Caco-2 (cell line): ENCODE measurements around the gene ANGPTL2. TPM values are rescaled to one million over a fixed set of nuclear protein-coding genes. Genes with fewer than 3 reads are reported as not detected.

Source experiments
- BruUV-seq: library from RNA; stranded (reverse); fragments of 400-500 nt; replicated peaks from 2 replicates; lab custom pipeline; 2021; lab: Mats Ljungman, UMichigan
- CTCF ChIA-PET: fragments of 300-600 bp; sonication (Branson Sonifier 250); formaldehyde crosslinking; loops from one replicate; lab custom pipeline; 2022; ENCODE audit warnings: antibody characterized with exemption; lab: Charles Lee
- POLR2A ChIA-PET: fragments of 300-600 bp; sonication (Branson Sonifier 250); formaldehyde crosslinking; loops from one replicate; lab custom pipeline; 2022; ENCODE audit warnings: antibody characterized with exemption; lab: Charles Lee
- DNase-seq, 2 experiments: peaks; one replicate each; pipeline versions ENCODE4 v3.0.0 to v3.0.0-alpha.2; 2020 to 2022
- H3K27me3 ChIP-seq: replicated peaks from 2 replicates; pipeline ENCODE4 v1.6.0; 2011; ENCODE audit warnings: low read length; ENCODE audit not compliant: control insufficient read depth, insufficient read depth
- H3K36me3 ChIP-seq: 2 replicates; pipeline ENCODE4 v1.5.1; 2011; ENCODE audit warnings: low read length; ENCODE audit not compliant: control insufficient read depth, insufficient read depth
- H3K4me1 ChIP-seq: fragments of 250-450 bp; sonication (Bioruptor Pico); 2 replicates; pipeline ENCODE4 v1.5.1; 2020; ENCODE audit warnings: mild to moderate bottlenecking
- H3K4me3 ChIP-seq: 2 replicates; pipeline ENCODE4 v1.5.1; 2011; ENCODE audit warnings: low read depth, mild to moderate bottlenecking, control low read depth, low read length
- H3K9me3 ChIP-seq: fragments of 250-450 bp; sonication (Bioruptor Pico); 2 replicates; pipeline ENCODE4 v1.5.1; 2020; ENCODE audit warnings: mild to moderate bottlenecking, moderate library complexity
- H3K27ac Mint-ChIP-seq: one replicate; pipeline ENCODE4 v1.8.0; 2022; ENCODE audit warnings: mixed read lengths; ENCODE audit not compliant: unreplicated experiment
- H3K27me3 Mint-ChIP-seq: one replicate; pipeline ENCODE4 v1.8.0; 2022; ENCODE audit warnings: mixed read lengths; ENCODE audit not compliant: insufficient read depth, unreplicated experiment
- H3K36me3 Mint-ChIP-seq: one replicate; pipeline ENCODE4 v1.8.0; 2022; ENCODE audit warnings: mild to moderate bottlenecking, mixed read lengths; ENCODE audit not compliant: insufficient read depth, unreplicated experiment
- H3K4me1 Mint-ChIP-seq: one replicate; pipeline ENCODE4 v1.8.0; 2022; ENCODE audit warnings: low read depth, mixed read lengths; ENCODE audit not compliant: unreplicated experiment
- H3K4me3 Mint-ChIP-seq: one replicate; pipeline ENCODE4 v1.8.0; 2022; ENCODE audit warnings: mild to moderate bottlenecking, moderate library complexity, mixed read lengths; ENCODE audit not compliant: unreplicated experiment
- H3K9me3 Mint-ChIP-seq: one replicate; pipeline ENCODE4 v1.8.0; 2022; ENCODE audit warnings: mixed read lengths; ENCODE audit not compliant: unreplicated experiment
- intact Hi-C: fragments of 100-400 bp; cut with micrococcal nuclease; formaldehyde crosslinking; loops from one replicate; pipeline ENCODE4 v1.10.0; 2022; ENCODE audit not compliant: unreplicated experiment
- total RNA-seq: library from RNA; stranded (reverse); gene quantifications from 2 replicates; pipeline ENCODE4 v1.2.3, GENCODE V29; 2022
- TF ChIP-seq, protein P1 (sequence below), 2 experiments: fragments of 200-600 bp in 1 of 2; IDR thresholded peaks; 1 replicate in 1 of 2; 2 replicates in 1 of 2; pipeline versions ENCODE4 v1.5.1 to v1.8.0; 2011 to 2022; ENCODE audit warnings: antibody characterized with exemption in 1 of 2, control low read depth in 1 of 2, inconsistent platforms in 1 of 2, low read depth in 1 of 2, low read length in 1 of 2, mild to moderate bottlenecking in 1 of 2, moderate library complexity in 1 of 2; ENCODE audit not compliant: insufficient read depth in 1 of 2, severe bottlenecking in 1 of 2, unreplicated experiment in 1 of 2

ANGPTL2 gene
- total RNA-seq, 1 experiment from 2014 or later, result not detected

DNA sequence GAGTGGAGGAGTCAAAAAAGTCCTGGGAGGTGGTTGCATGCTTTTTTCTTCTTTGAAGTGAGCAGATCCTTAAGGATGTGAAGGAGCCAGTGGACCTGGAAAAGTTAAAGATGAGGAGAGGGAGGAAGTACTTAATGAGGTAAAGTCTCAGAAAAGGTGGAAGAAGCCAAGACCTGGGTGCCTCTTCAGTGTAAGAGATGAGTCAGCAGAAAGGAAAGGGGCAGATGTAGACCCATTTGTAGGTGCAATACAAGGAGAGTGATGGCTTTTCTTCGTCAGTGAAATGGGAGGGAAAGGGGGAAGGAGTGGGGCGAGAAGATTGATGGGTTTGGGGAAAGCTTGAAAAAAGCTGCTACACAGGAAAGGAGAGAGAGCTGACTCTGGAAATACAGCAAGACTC lies 82.9 kb downstream of the ANGPTL2 start:
- Mint-ChIP-seq H3K4me1 (no peaks in the 10 kb centered on the region), H3K9me3 (no peaks in the 10 kb centered on the region), H3K4me3 (no peak overlapping the region), H3K27me3 (no peaks in the 10 kb centered on the region), H3K36me3 (peaks cover 6% of the 10 kb centered on the region), H3K27ac (no peak overlapping the region)
- H3K4me3 ChIP-seq, result no peak overlapping the region
- intact Hi-C loops, result no loop called here
- no peak for DNase-seq
- TF ChIP-seq, protein P1, sequence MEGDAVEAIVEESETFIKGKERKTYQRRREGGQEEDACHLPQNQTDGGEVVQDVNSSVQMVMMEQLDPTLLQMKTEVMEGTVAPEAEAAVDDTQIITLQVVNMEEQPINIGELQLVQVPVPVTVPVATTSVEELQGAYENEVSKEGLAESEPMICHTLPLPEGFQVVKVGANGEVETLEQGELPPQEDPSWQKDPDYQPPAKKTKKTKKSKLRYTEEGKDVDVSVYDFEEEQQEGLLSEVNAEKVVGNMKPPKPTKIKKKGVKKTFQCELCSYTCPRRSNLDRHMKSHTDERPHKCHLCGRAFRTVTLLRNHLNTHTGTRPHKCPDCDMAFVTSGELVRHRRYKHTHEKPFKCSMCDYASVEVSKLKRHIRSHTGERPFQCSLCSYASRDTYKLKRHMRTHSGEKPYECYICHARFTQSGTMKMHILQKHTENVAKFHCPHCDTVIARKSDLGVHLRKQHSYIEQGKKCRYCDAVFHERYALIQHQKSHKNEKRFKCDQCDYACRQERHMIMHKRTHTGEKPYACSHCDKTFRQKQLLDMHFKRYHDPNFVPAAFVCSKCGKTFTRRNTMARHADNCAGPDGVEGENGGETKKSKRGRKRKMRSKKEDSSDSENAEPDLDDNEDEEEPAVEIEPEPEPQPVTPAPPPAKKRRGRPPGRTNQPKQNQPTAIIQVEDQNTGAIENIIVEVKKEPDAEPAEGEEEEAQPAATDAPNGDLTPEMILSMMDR (IDR thresholded peaks at IDR 0.05; ENCODE audit: insufficient read depth in 1 of 2, low read depth in 1 of 2, low read length in 1 of 2, severe bottlenecking in 1 of 2, unreplicated experiment in 1 of 2), result no peak
- H3K27me3 ChIP-seq, result no peaks in the 10 kb centered on the region
- no peaks in the 10 kb centered on the region for H3K36me3 ChIP-seq
- ChIA-PET CTCF (no interaction called here), POLR2A (no interaction called here)
- no TSS peak for BruUV-seq
- no peaks in the 10 kb centered on the region for H3K4me1 ChIP-seq
- H3K9me3 ChIP-seq, result no peaks in the 10 kb centered on the region

DNA sequence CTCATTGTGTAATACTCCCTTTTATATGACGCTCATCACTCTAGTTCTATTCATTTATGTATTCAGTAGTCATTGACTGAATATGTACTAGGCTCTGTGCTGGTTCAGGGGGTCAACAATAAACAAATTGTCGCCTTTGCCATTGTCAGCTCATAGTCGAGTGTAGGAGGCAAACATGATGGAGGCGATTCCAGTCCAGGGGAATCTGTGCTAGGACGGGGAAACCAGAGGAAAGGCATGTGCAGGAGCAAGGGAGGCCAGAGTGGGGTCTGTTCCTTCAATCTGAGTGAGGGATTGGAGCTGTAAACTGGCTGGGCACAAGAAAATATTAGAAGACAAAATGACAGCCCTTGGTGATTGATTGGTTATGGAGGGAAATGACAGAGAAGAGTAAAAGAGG lies 83.9 kb downstream of the ANGPTL2 start:
- intact Hi-C loops, result no loop called here
- H3K9me3 Mint-ChIP-seq, result no peaks in the 10 kb centered on the region
- peaks cover 6% of the 10 kb centered on the region for H3K36me3 Mint-ChIP-seq
- no peak overlapping the region for H3K4me3 ChIP-seq
- H3K27ac Mint-ChIP-seq, result no peak overlapping the region
- H3K27me3 Mint-ChIP-seq, result no peaks in the 10 kb centered on the region
- H3K4me1 Mint-ChIP-seq, result no peaks in the 10 kb centered on the region
- POLR2A ChIA-PET, result no interaction called here
- CTCF ChIA-PET, result no interaction called here
- no peaks in the 10 kb centered on the region for H3K36me3 ChIP-seq
- DNase-seq, result no peak
- TF ChIP-seq, protein P1 (IDR thresholded peaks at IDR 0.05; ENCODE audit: insufficient read depth in 1 of 2, low read depth in 1 of 2, low read length in 1 of 2, severe bottlenecking in 1 of 2, unreplicated experiment in 1 of 2), result no peak
- BruUV-seq, result no TSS peak
- no peaks in the 10 kb centered on the region for H3K9me3 ChIP-seq
- no peaks in the 10 kb centered on the region for H3K4me1 ChIP-seq
- H3K4me3 Mint-ChIP-seq, result no peak overlapping the region
- H3K27me3 ChIP-seq, result no peaks in the 10 kb centered on the region

Other genes with a start within 250 kb of the ANGPTL2 start
- 41.5 and 43.9 TPM in 2 replicates for gene RALGPS1, start 207.9 kb downstream of the ANGPTL2 start, total RNA-seq
- gene GARNL3, start 142.1 kb upstream of the ANGPTL2 start, total RNA-seq, result 11.8 and 15.2 TPM in 2 replicates